Neural progenitor cell (in vitro differentiated cells): Measurements from ENCODE around the gene NTN3.

Experiments
- EZH2 ChIP-seq: fragments of 200-600 bp; sonication (generic); IDR thresholded peaks from 2 replicates; pipeline ENCODE4 v1.6.1; 2017; ENCODE audit warnings: antibody characterized with exemption, mild to moderate bottlenecking, moderate library complexity
- EZH2phosphoT487 ChIP-seq: fragments of 200-600 bp; sonication (generic); IDR thresholded peaks from 2 replicates; pipeline ENCODE4 v1.6.1; 2017; ENCODE audit warnings: antibody characterized with exemption
- TF ChIP-seq, protein P1 (sequence below): fragments of 200-600 bp; sonication (generic); IDR thresholded peaks from 2 replicates; pipeline ENCODE4 v1.5.1; 2017; ENCODE audit warnings: antibody characterized with exemption, mild to moderate bottlenecking

DNA sequence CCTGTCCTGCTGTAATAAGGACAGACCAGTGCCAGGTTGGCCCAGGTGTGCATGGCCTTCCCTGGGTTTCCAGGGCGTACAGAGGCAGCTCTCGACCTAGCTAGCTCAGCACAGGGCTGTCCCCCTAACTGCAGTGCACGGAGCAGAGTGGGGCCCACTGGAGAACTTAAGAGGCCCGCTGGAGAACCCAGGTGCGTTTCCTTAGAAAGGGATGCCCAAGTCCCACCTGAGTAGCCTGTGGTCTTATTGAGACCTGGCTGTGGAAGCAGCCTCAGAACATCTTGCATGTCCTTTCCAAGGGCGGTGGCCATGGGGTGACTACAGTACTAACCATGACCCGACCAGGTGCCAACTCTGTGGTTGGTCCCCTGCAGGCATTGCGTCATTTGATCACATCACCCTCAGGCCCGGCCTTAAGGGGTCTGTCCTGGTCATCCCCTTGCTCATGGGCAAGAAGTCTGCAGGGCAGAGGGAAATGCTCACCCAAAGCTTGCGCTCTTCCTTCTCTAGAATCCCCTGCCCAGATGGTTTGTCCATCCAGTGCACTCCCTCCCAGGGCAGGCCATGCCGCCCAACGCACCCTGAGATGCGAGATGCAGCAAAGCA, 45.2 kb upstream of the NTN3 start:
- TF ChIP-seq, protein P1, sequence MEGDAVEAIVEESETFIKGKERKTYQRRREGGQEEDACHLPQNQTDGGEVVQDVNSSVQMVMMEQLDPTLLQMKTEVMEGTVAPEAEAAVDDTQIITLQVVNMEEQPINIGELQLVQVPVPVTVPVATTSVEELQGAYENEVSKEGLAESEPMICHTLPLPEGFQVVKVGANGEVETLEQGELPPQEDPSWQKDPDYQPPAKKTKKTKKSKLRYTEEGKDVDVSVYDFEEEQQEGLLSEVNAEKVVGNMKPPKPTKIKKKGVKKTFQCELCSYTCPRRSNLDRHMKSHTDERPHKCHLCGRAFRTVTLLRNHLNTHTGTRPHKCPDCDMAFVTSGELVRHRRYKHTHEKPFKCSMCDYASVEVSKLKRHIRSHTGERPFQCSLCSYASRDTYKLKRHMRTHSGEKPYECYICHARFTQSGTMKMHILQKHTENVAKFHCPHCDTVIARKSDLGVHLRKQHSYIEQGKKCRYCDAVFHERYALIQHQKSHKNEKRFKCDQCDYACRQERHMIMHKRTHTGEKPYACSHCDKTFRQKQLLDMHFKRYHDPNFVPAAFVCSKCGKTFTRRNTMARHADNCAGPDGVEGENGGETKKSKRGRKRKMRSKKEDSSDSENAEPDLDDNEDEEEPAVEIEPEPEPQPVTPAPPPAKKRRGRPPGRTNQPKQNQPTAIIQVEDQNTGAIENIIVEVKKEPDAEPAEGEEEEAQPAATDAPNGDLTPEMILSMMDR: no peak
- TF ChIP-seq EZH2: no peak
- no peak for TF ChIP-seq EZH2phosphoT487
